IMR-90 (cell line): Measurements from ENCODE around the gene ACSS1. TPM values are rescaled to one million over a fixed set of nuclear protein-coding genes. Genes with fewer than 3 reads are reported as not detected.

Source experiments
- ATAC-seq: fragments of 200-7000 bp; cut with Tn5 transposase; 2 replicates; pipeline ENCODE4 v1.9.1; 2020; ENCODE audit warnings: low read depth, mild to moderate bottlenecking, moderate library complexity
- BruUV-seq: library from RNA; stranded (reverse); fragments of 400-500 nt; replicated peaks from 2 replicates; lab custom pipeline; 2021; lab: Mats Ljungman, UMichigan
- CTCF ChIA-PET: fragments of 300-600 bp; formaldehyde crosslinking; extraction: SDS; loops from one replicate; lab custom pipeline; 2021; ENCODE audit warnings: antibody characterized with exemption; lab: Yijun Ruan, JAX
- POLR2A ChIA-PET: fragments of 300-600 bp; sonication (Branson Sonifier 250); formaldehyde crosslinking; loops from one replicate; lab custom pipeline; 2022; ENCODE audit warnings: antibody characterized with exemption; ENCODE audit not compliant: unreplicated experiment; lab: Charles Lee
- DNase-seq: peaks from one replicate; pipeline ENCODE4 v3.0.0; 2013
- H2AFZ ChIP-seq: replicated peaks from 2 replicates; pipeline ENCODE3; 2013; ENCODE audit warnings: low read length, mild to moderate bottlenecking; ENCODE audit not compliant: poor library complexity
- H2AK5ac ChIP-seq: 2 replicates; pipeline ENCODE4 v1.6.1; 2013; ENCODE audit warnings: low read depth, low read length, inconsistent platforms
- H2AK9ac ChIP-seq: replicated peaks from 2 replicates; pipeline ENCODE3; 2013; ENCODE audit warnings: mild to moderate bottlenecking, low read depth, low read length, moderate library complexity; ENCODE audit not compliant: poor library complexity
- H2BK120ac ChIP-seq: 2 replicates; pipeline ENCODE4 v1.6.1; 2013; ENCODE audit warnings: low read depth, low read length, inconsistent platforms
- H2BK15ac ChIP-seq: 3 replicates; pipeline ENCODE4 v1.6.1; 2013; ENCODE audit warnings: low read depth, low read length, inconsistent platforms
- H2BK20ac ChIP-seq: 2 replicates; pipeline ENCODE4 v1.6.1; 2013; ENCODE audit warnings: low read depth, mild to moderate bottlenecking, inconsistent platforms, low read length, moderate library complexity
- H2BK5ac ChIP-seq: 2 replicates; pipeline ENCODE4 v1.6.1; 2013; ENCODE audit warnings: mild to moderate bottlenecking, low read depth, low read length, inconsistent platforms; ENCODE audit not compliant: poor library complexity, severe bottlenecking
- H3K14ac ChIP-seq: replicated peaks from 2 replicates; pipeline ENCODE4 v1.6.1; 2013; ENCODE audit warnings: low read depth, low read length, inconsistent platforms
- H3K18ac ChIP-seq: 2 replicates; pipeline ENCODE4 v1.6.1; 2013; ENCODE audit warnings: low read depth, low read length, control low read depth
- H3K23ac ChIP-seq: 2 replicates; pipeline ENCODE4 v1.6.1; 2013; ENCODE audit warnings: low read depth, low read length, inconsistent platforms
- H3K27ac ChIP-seq: 2 replicates; pipeline ENCODE4 v1.5.1; 2013; ENCODE audit warnings: mild to moderate bottlenecking, control low read depth, low read length; ENCODE audit not compliant: insufficient read depth
- H3K27me3 ChIP-seq: 2 replicates; pipeline ENCODE4 v1.6.1; 2013; ENCODE audit warnings: low read length; ENCODE audit not compliant: control insufficient read depth, insufficient read depth
- H3K36me3 ChIP-seq: 2 replicates; pipeline ENCODE4 v1.6.1; 2013; ENCODE audit warnings: low read length, mixed read lengths; ENCODE audit not compliant: control insufficient read depth, insufficient read depth
- H3K4ac ChIP-seq: 2 replicates; pipeline ENCODE4 v1.6.1; 2013; ENCODE audit warnings: low read depth, low read length, inconsistent platforms
- H3K4me1 ChIP-seq: 2 replicates; pipeline ENCODE4 v1.6.1; 2013; ENCODE audit warnings: low read length, mixed read lengths; ENCODE audit not compliant: control insufficient read depth, insufficient read depth
- H3K4me2 ChIP-seq: 2 replicates; pipeline ENCODE4 v1.6.1; 2013; ENCODE audit warnings: low read depth, mild to moderate bottlenecking, control low read depth, low read length, moderate library complexity
- H3K4me3 ChIP-seq: 2 replicates; pipeline ENCODE4 v1.5.1; 2013; ENCODE audit warnings: low read depth, mild to moderate bottlenecking, control low read depth, low read length, moderate library complexity; ENCODE audit not compliant: insufficient read depth
- H3K56ac ChIP-seq: 2 replicates; pipeline ENCODE4 v1.6.1; 2013; ENCODE audit warnings: low read length, inconsistent platforms; ENCODE audit not compliant: insufficient read depth; ENCODE audit errors: extremely low read depth
- H3K79me1 ChIP-seq, 2 experiments: 2 replicates each; pipeline ENCODE4 v1.6.1; 2013; ENCODE audit warnings: low read length in 2 of 2, inconsistent platforms in 1 of 2, low read depth in 1 of 2
- H3K9ac ChIP-seq: 2 replicates; pipeline ENCODE4 v1.6.1; 2013; ENCODE audit warnings: low read depth, low read length, control low read depth
- H3K9me1 ChIP-seq: 2 replicates; pipeline ENCODE4 v1.6.1; 2013; ENCODE audit warnings: low read length, inconsistent platforms; ENCODE audit not compliant: insufficient read depth
- H3K9me3 ChIP-seq: 2 replicates; pipeline ENCODE4 v1.6.1; 2013; ENCODE audit warnings: low read length; ENCODE audit not compliant: control insufficient read depth, insufficient read depth
- H4K20me1 ChIP-seq: 2 replicates; pipeline ENCODE4 v1.6.1; 2013; ENCODE audit warnings: low read length, inconsistent platforms; ENCODE audit not compliant: insufficient read depth
- H4K5ac ChIP-seq: 2 replicates; pipeline ENCODE4 v1.6.1; 2013; ENCODE audit warnings: mild to moderate bottlenecking, low read depth, low read length, control low read depth
- H4K8ac ChIP-seq, 2 experiments: 2 replicates each; pipeline ENCODE4 v1.6.1; 2013; ENCODE audit warnings: low read depth in 2 of 2, low read length in 2 of 2, control low read depth in 1 of 2, inconsistent platforms in 1 of 2
- H4K91ac ChIP-seq: 2 replicates; pipeline ENCODE4 v1.6.1; 2013; ENCODE audit warnings: low read depth, low read length, inconsistent platforms; ENCODE audit not compliant: insufficient read depth
- BHLHE40 ChIP-seq: fragments of 150-350 bp; IDR thresholded peaks from 2 replicates; pipeline ENCODE4 v1.6.1; 2016; ENCODE audit warnings: mild to moderate bottlenecking, low read depth, low read length
- CEBPB ChIP-seq: IDR thresholded peaks from 2 replicates; pipeline ENCODE4 v1.6.1; 2012; ENCODE audit warnings: low read depth, low read length, improper control_type of control experiment
- CHD1 ChIP-seq: IDR thresholded peaks from 2 replicates; pipeline ENCODE4 v1.6.1; 2012; ENCODE audit warnings: low read depth, low read length, improper control_type of control experiment
- CTCF ChIP-seq: conservative IDR thresholded peaks from 2 replicates; pipeline ENCODE4 v1.5.1; 2012; ENCODE audit warnings: mild to moderate bottlenecking, low read depth, low read length, improper control_type of control experiment
- ELK1 ChIP-seq: fragments of 150-350 bp; IDR thresholded peaks from 2 replicates; pipeline ENCODE4 v1.6.1; 2016; ENCODE audit warnings: low read depth, mild to moderate bottlenecking, low read length, moderate library complexity, borderline replicate concordance
- FOS ChIP-seq: fragments of 150-350 bp; IDR thresholded peaks from 2 replicates; pipeline ENCODE4 v1.6.1; 2016; ENCODE audit warnings: low read depth, low read length
- MAFK ChIP-seq: IDR thresholded peaks from 2 replicates; pipeline ENCODE4 v1.6.1; 2012; ENCODE audit warnings: low read depth, low read length, improper control_type of control experiment
- MAZ ChIP-seq: IDR thresholded peaks from 2 replicates; pipeline ENCODE4 v1.6.1; 2012; ENCODE audit warnings: low read depth, mild to moderate bottlenecking, low read length, improper control_type of control experiment, moderate library complexity, borderline replicate concordance
- MXI1 ChIP-seq: IDR thresholded peaks from 2 replicates; pipeline ENCODE4 v1.6.1; 2012; ENCODE audit warnings: low read depth, mild to moderate bottlenecking, low read length, moderate library complexity, borderline replicate concordance
- NFE2L2 ChIP-seq: fragments of 150-350 bp; IDR thresholded peaks from 2 replicates; pipeline ENCODE4 v1.6.1; 2016; ENCODE audit warnings: low read depth, mild to moderate bottlenecking, low read length
- POLR2A ChIP-seq: IDR thresholded peaks from 2 replicates; pipeline ENCODE4 v1.6.1; 2012; ENCODE audit warnings: mild to moderate bottlenecking, low read depth, low read length
- RAD21 ChIP-seq: IDR thresholded peaks from 2 replicates; pipeline ENCODE4 v1.6.1; 2012; ENCODE audit warnings: low read length, improper control_type of control experiment
- RCOR1 ChIP-seq: IDR thresholded peaks from 2 replicates; pipeline ENCODE4 v1.6.1; 2012; ENCODE audit warnings: mild to moderate bottlenecking, low read length, improper control_type of control experiment; ENCODE audit not compliant: insufficient replicate concordance
- RFX5 ChIP-seq: IDR thresholded peaks from 2 replicates; pipeline ENCODE4 v1.8.0; 2012; ENCODE audit warnings: low read depth, mild to moderate bottlenecking, low read length, moderate library complexity
- SMC3 ChIP-seq: fragments of 150-350 bp; IDR thresholded peaks from 2 replicates; pipeline ENCODE4 v1.6.1; 2016; ENCODE audit warnings: low read depth, mild to moderate bottlenecking, antibody characterized with exemption, low read length, moderate library complexity
- USF2 ChIP-seq: fragments of 150-350 bp; IDR thresholded peaks from 2 replicates; pipeline ENCODE4 v1.6.1; 2017; ENCODE audit warnings: mild to moderate bottlenecking, antibody characterized with exemption, low read length, low read depth
- WGBS, 2 experiments: methylation state at CpG; one replicate each; pipeline versions ENCODE4 v1.1.5 to v1.1.7; 2013; ENCODE audit warnings: missing lambda C conversion rate in 2 of 2; ENCODE audit not compliant: insufficient read length in 1 of 2; ENCODE audit errors: extremely low coverage in 2 of 2; 5-methylcytosine and 5-hydroxymethylcytosine counted together
- dilution Hi-C: fragments of 300-500 bp; cut with HindIII; formaldehyde crosslinking; loops from one replicate; pipeline ENCODE4 v1.14.3; 2018; ENCODE audit warnings: low sequenced_read_pairs; ENCODE audit not compliant: unreplicated experiment
- in situ Hi-C: fragments of 300-500 bp; cut with MboI; formaldehyde crosslinking; loops from 3 replicates; pipeline ENCODE4 v1.14.3; 2019; ENCODE audit warnings: low sequenced_read_pairs, inconsistent platforms, mixed read lengths
- intact Hi-C: fragments of 100-400 bp; cut with micrococcal nuclease; formaldehyde crosslinking; loops from 2 replicates; pipeline ENCODE4 v1.10.0; 2022
- polyA plus RNA-seq, 3 experiments: library from polyadenylated mRNA; depleted of rRNA; stranded (reverse); fragments of >200 nt; gene quantifications; 2 replicates each; pipeline ENCODE4 v1.2.3, GENCODE V29; 2012; ENCODE audit warnings: low replicate concordance in 1 of 3
- total RNA-seq: library from RNA; depleted of rRNA; stranded (reverse); fragments of >200 nt; gene quantifications from 2 replicates; pipeline ENCODE4 v1.2.3, GENCODE V29; 2012

ACSS1 gene
- total and polyA plus RNA-seq, 2 of the 4 experiments (the other 2 are of a cell fraction), result 0.72 to 1.2 TPM

GRCh38 chr20:24985802-24986201 is 72.1 kb downstream of the ACSS1 start:
- Histone ChIP-seq H3K36me3 (peaks cover 3% of the 10 kb centered on the region; the same call in 1 of the 2 replicates), H3K4me3 (no peak overlapping the region), H2AK5ac (no peak overlapping the region), H3K4me1 (no peaks in the 10 kb centered on the region), H2AK9ac (no peak overlapping the region), H3K9ac (no peak overlapping the region), H4K5ac (no peak overlapping the region), H3K14ac (no peak overlapping the region), H3K56ac (no peak overlapping the region), H3K4ac (no peak overlapping the region), H2BK5ac (no peak overlapping the region), H2BK20ac (no peak overlapping the region), H3K9me3 (no peaks in the 10 kb centered on the region; the same call in 1 of the 2 replicates), H3K9me1 (peaks cover 7% of the 10 kb centered on the region; the same call in 1 of the 2 replicates), H2AFZ (no peak overlapping the region), H2BK120ac (no peak overlapping the region), H3K4me2 (no peak overlapping the region), H3K79me1 (peaks cover 45 to 47% of the 10 kb centered on the region in 2 experiments), H4K91ac (no peak overlapping the region), H3K23ac (no peak overlapping the region), H2BK15ac (no peak overlapping the region), H3K18ac (no peak overlapping the region), H4K8ac (no peak overlapping the region), H3K27me3 (no peaks in the 10 kb centered on the region), H4K20me1 (peaks cover 2% of the 10 kb centered on the region), H3K27ac (no peak overlapping the region)
- dilution Hi-C loops, result no loop called here
- TF ChIP-seq RFX5, result no peak
- TF ChIP-seq RAD21, result no peak
- no peak for TF ChIP-seq MAFK
- TF ChIP-seq NFE2L2, result no peak
- no peak for TF ChIP-seq BHLHE40
- no peak for TF ChIP-seq RCOR1
- TF ChIP-seq SMC3, result no peak
- no peak for TF ChIP-seq MXI1
- no peak for TF ChIP-seq FOS
- TF ChIP-seq ELK1, result no peak
- TF ChIP-seq CEBPB, result no peak
- TF ChIP-seq CHD1, result no peak
- no peak for TF ChIP-seq MAZ
- no peak for TF ChIP-seq POLR2A
- no peak for TF ChIP-seq USF2
- no peak for TF ChIP-seq CTCF
- in situ Hi-C loops, result loop anchor here (25.0 kb wide), 3 partner anchors 601 to 876 kb away; partner anchors contain the start of genes NINL and ZNF337
- POLR2A ChIA-PET, result no interaction called here
- WGBS, 2 experiments, result 94% methylated on average over 3 of the region's 6 CpGs; no CpG with 5 or more reads in 1 of the 2 experiments
- no TSS peak for BruUV-seq
- CTCF ChIA-PET, result no interaction called here
- no peak for DNase-seq
- intact Hi-C loops, result no loop called here
- ATAC-seq, result no peak
